Upper lobe of left lung (tissue), 6 donors: ENCODE data around the gene RELCH. TPM values are rescaled to one million over a fixed set of nuclear protein-coding genes. Genes with fewer than 3 reads are reported as not detected.
A peak's percentile ranks its signal among the peaks of the same experiment; 100 is the strongest.

Experiments
- ATAC-seq, 2 donors: fragments of 200-7000 bp; cut with Tn5 transposase; one replicate each; pipeline ENCODE4 v1.9.1; 2022; ENCODE audit warnings: mild to moderate bottlenecking in 2 of 2, moderate library complexity in 2 of 2; ENCODE audit not compliant: low FRiP score in 2 of 2
- DNase-seq, 2 donors: peaks; one replicate each; pipeline ENCODE4 v3.0.0-alpha.2; 2019 to 2020
- H3K27ac ChIP-seq, 4 donors: fragments of 200-600 bp; sonication (generic); one replicate each; pipeline ENCODE4 v1.5.1; 2016 to 2019
- H3K27me3 ChIP-seq, 4 donors: fragments of 200-600 bp; sonication (generic); one replicate each; pipeline ENCODE4 v1.5.1; 2017 to 2019
- H3K36me3 ChIP-seq, 4 donors: fragments of 200-600 bp; sonication (generic); one replicate each; pipeline ENCODE4 v1.5.1; 2016 to 2019
- H3K4me1 ChIP-seq, 4 donors: fragments of 200-600 bp; sonication (generic); one replicate each; pipeline ENCODE4 v1.5.1; 2018 to 2019
- H3K4me3 ChIP-seq, 4 donors: fragments of 200-600 bp; sonication (generic); one replicate each; pipeline ENCODE4 v1.5.1; 2017 to 2019; ENCODE audit warnings: mild to moderate bottlenecking in 2 of 4, moderate library complexity in 1 of 4
- H3K9me3 ChIP-seq, 4 donors: fragments of 200-600 bp; sonication (generic); one replicate each; pipeline ENCODE4 v1.5.1; 2018 to 2019
- EP300 ChIP-seq, 4 donors: sonication (generic); formaldehyde crosslinking; IDR thresholded peaks; one replicate each; pipeline ENCODE4 v1.5.1; 2017; ENCODE audit warnings: antibody characterized with exemption in 4 of 4, control low read depth in 2 of 4
- POLR2A ChIP-seq, 4 donors: fragments of 450-650 bp; IDR thresholded peaks; one replicate each; pipeline ENCODE4 v1.5.1; 2016 to 2017; ENCODE audit warnings: antibody characterized with exemption in 4 of 4, mild to moderate bottlenecking in 2 of 4
- POLR2AphosphoS5 ChIP-seq, 2 donors: sonication (generic); formaldehyde crosslinking; IDR thresholded peaks; one replicate each; pipeline ENCODE4 v1.5.1; 2017; ENCODE audit warnings: antibody characterized with exemption in 2 of 2
- WGBS, 2 donors: methylation state at CpG; one replicate each; pipeline ENCODE4 v1.1.5; 2017 to 2018; 5-methylcytosine and 5-hydroxymethylcytosine counted together
- total RNA-seq, 6 donors: library from RNA; depleted of rRNA in 4 of 6; stranded (reverse); fragments of >200 nt in 4 of 6; gene quantifications; one replicate each; pipeline versions ENCODE4 v1.1.0 to v1.2.1, GENCODE V29; 2016 to 2021
- TF ChIP-seq, protein P1 (sequence below), 6 experiments: fragments of 450-650 bp in 4 of 6; fragments of 200-600 bp in 2 of 6; sonication (generic) in 2 of 6; IDR thresholded peaks; one replicate each; pipeline ENCODE4 v1.5.1; 2016 to 2019; ENCODE audit warnings: antibody characterized with exemption in 6 of 6
- donor health status: DM: no; HTN: no; CAD: no; lungs with moderate emphysema.
- donor health status: DM: no; HTN: yes; CAD: no; lungs with severe emphysema.

RELCH gene
- total RNA-seq, 6 donors from 2014 or later, result 27.8 to 66.7 (median 35.8) TPM

- Histone ChIP-seq H3K9me3 (no peaks in the 10 kb centered on the region), H3K4me3 (no peak overlapping the region), H3K36me3 (peaks cover 0 to 14% (median 3%) of the 10 kb centered on the region in 4 donors), H3K4me1 (no peaks in the 10 kb centered on the region), H3K27me3 (no peaks in the 10 kb centered on the region), H3K27ac (no peak overlapping the region)
- DNase-seq (no peak), ATAC-seq (no peak)
- 80 to 84% methylated on average over 3 of the region's 3 CpGs for WGBS, 2 donors
- TF ChIP-seq POLR2A (IDR thresholded peaks at IDR 0.05) (no peak), EP300 (IDR thresholded peaks at IDR 0.05) (no peak), POLR2AphosphoS5 (IDR thresholded peaks at IDR 0.05) (no peak)
- TF ChIP-seq, protein P1, sequence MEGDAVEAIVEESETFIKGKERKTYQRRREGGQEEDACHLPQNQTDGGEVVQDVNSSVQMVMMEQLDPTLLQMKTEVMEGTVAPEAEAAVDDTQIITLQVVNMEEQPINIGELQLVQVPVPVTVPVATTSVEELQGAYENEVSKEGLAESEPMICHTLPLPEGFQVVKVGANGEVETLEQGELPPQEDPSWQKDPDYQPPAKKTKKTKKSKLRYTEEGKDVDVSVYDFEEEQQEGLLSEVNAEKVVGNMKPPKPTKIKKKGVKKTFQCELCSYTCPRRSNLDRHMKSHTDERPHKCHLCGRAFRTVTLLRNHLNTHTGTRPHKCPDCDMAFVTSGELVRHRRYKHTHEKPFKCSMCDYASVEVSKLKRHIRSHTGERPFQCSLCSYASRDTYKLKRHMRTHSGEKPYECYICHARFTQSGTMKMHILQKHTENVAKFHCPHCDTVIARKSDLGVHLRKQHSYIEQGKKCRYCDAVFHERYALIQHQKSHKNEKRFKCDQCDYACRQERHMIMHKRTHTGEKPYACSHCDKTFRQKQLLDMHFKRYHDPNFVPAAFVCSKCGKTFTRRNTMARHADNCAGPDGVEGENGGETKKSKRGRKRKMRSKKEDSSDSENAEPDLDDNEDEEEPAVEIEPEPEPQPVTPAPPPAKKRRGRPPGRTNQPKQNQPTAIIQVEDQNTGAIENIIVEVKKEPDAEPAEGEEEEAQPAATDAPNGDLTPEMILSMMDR (IDR thresholded peaks at IDR 0.05), result no peak
These were observed 52.4 kb downstream of the RELCH start for GRCh38 chr18:62239475-62239874.

- H3K36me3 ChIP-seq, result peaks cover 0 to 42% (median 7%) of the 10 kb centered on the region in 4 donors
- TF ChIP-seq EP300 (IDR thresholded peaks at IDR 0.05) (no peak), POLR2AphosphoS5 (IDR thresholded peaks at IDR 0.05) (no peak), POLR2A (IDR thresholded peaks at IDR 0.05) (no peak)
- TF ChIP-seq, protein P1 (IDR thresholded peaks at IDR 0.05), result no peak
- H3K4me1 ChIP-seq, result no peaks in the 10 kb centered on the region
- WGBS, 2 donors, result 84 to 87% methylated on average over 1 of the region's 1 CpG
- H3K27me3 ChIP-seq, result no peaks in the 10 kb centered on the region
- ATAC-seq, result no peak
- no peak overlapping the region for H3K4me3 ChIP-seq
- H3K9me3 ChIP-seq, result no peaks in the 10 kb centered on the region
- DNase-seq, result no peak
- no peak overlapping the region for H3K27ac ChIP-seq
These were observed 55.9 kb downstream of the RELCH start for GRCh38 chr18:62242955-62243354.

DNA sequence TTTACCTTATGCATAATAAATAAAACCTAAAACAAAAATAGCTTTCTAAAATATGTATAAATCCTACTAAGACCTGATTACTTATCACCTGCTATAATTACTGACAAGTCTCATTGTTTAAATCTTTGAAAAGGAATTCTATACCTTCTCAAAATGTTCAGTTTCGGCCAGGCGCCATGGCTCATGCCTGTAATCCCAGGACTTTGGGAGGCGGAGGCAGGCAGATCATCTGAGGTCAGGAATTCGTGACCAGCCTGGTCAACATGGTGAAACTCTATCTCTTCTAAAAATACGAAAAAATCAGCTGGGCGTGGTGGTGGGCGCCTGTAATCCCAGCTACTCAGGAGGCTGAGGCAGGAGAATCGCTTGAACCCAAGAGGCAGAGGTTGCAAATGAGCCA, 58.1 kb downstream of the RELCH start:
- Histone ChIP-seq H3K36me3 (peaks cover 0 to 39% (median 7%) of the 10 kb centered on the region in 4 donors), H3K27me3 (no peaks in the 10 kb centered on the region), H3K4me1 (no peaks in the 10 kb centered on the region), H3K9me3 (no peaks in the 10 kb centered on the region), H3K27ac (no peak overlapping the region), H3K4me3 (no peak overlapping the region)
- TF ChIP-seq POLR2A (IDR thresholded peaks at IDR 0.05) (no peak), POLR2AphosphoS5 (IDR thresholded peaks at IDR 0.05) (no peak), EP300 (IDR thresholded peaks at IDR 0.05) (no peak)
- TF ChIP-seq, protein P1 (IDR thresholded peaks at IDR 0.05), result no peak
- 95 to 97% methylated on average over 8 of the region's 8 CpGs for WGBS, 2 donors
- DNase-seq (no peak), ATAC-seq (no peak)

- DNase-seq (no peak), ATAC-seq (no peak)
- Histone ChIP-seq H3K4me3 (no peak overlapping the region), H3K9me3 (no peaks in the 10 kb centered on the region), H3K27ac (no peak overlapping the region), H3K36me3 (peaks cover 0 to 36% (median 7%) of the 10 kb centered on the region in 4 donors), H3K4me1 (no peaks in the 10 kb centered on the region), H3K27me3 (no peaks in the 10 kb centered on the region)
- TF ChIP-seq POLR2A (IDR thresholded peaks at IDR 0.05) (no peak), EP300 (IDR thresholded peaks at IDR 0.05) (no peak), POLR2AphosphoS5 (IDR thresholded peaks at IDR 0.05) (no peak)
- TF ChIP-seq, protein P1 (IDR thresholded peaks at IDR 0.05), result peak in 1 of 6 experiments; percentile 5
- 53 to 96% methylated on average over 1 of the region's 1 CpG for WGBS, 2 donors
These were observed 58.6 kb downstream of the RELCH start for GRCh38 chr18:62245699-62246098.

GRCh38 chr18:62248313-62248712, 61.3 kb downstream of the RELCH start:
- TF ChIP-seq POLR2AphosphoS5 (IDR thresholded peaks at IDR 0.05), result no peak
- TF ChIP-seq, protein P1 (IDR thresholded peaks at IDR 0.05), result no peak
- no peak for TF ChIP-seq EP300 (IDR thresholded peaks at IDR 0.05)
- no peak for TF ChIP-seq POLR2A (IDR thresholded peaks at IDR 0.05)
- DNase-seq (no peak), ATAC-seq (no peak)
- Histone ChIP-seq H3K4me3 (no peak overlapping the region), H3K27me3 (no peaks in the 10 kb centered on the region), H3K4me1 (no peaks in the 10 kb centered on the region), H3K36me3 (peaks cover 0 to 43% (median 8%) of the 10 kb centered on the region in 4 donors), H3K9me3 (no peaks in the 10 kb centered on the region), H3K27ac (no peak overlapping the region)
- 23 to 46% methylated on average over 1 of the region's 1 CpG for WGBS, 2 donors
